NCI-H187 (cell line): ENCODE data around the gene ADAM22.

Source experiments
- DNase-seq, 2 experiments: peaks; one replicate each; lab custom pipeline; 2025; lab: John Stamatoyannopoulos, UW

ADAM22 gene

DNA sequence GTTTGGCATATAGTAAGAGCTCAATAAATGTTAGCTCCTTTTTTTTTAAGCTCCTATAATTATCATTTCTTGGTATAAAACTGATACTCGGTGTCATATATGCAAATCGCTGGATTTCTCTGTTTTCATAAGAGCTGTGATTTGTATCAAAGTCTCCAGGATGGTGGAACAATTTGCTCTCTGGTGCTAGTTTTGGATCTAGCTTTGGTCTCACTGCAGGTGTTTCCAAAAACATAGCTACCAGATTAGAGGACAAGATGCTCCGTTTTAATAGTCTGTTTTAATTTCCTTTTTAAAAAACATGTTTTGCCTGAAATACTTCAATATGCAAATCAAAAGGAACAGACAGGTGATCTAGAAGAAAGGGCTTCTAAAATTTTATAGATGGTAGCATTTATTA is 25.3 kb downstream of the ADAM22 start:
- DNase-seq, result no peak

DNA sequence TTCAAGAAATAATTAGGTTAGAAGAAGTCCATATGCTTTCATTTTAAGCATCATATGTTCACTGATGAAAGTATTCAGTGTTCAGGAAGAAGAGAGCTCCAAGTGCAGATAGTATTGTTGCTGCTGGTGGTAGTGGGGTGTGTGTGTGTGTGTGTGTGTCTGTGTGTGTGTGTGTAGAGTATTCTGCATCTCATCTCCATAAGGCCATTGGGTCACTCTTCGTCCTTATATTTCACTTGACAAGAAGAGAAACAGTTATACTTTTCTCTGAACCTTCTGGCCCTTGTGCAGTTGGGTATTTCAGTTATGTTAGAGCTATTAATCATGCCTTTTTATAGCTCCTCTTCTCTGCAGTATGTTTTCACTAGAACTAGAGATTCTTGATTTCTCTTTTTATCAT is 26.2 kb downstream of the ADAM22 start:
- DNase-seq, result no peak

DNA sequence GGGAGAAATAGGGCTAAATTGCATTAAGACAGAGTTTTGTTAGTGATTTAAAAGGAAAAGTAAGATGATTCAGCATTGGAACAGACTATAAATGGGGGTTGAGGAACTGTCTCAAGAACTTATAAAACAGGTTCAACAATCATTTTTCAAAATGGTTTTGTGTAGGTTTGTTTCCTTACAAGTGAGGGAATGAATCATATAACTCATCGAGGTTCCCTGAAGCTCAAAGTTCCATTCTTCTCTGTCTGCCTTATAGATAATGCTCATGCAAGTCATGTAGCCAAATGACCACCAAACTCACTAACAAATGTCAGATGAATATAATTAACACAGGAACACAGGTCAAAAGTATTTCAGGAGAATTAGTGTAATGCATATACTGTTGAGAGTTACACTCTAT is 27.7 kb downstream of the ADAM22 start:
- no peak for DNase-seq

DNA sequence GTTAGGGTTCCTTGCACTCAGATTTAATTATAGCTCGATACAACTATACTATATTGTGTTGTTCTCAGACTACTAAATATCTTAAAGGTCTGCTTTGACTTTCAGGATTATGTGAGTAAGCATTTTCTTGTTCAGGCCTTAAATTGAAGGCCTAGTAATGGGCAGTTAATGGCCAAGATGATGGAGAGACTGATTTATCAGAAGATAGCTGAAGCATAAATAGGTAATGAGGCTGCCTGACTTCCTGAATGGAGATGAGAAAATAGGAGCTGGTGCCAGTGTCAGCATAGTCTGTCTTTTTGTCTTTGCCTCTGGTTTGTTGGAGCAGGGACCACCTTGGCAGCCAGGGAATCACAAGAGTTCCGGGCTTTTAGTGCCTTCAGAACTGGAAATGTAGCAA is 32.2 kb downstream of the ADAM22 start:
- no peak for DNase-seq

DNA sequence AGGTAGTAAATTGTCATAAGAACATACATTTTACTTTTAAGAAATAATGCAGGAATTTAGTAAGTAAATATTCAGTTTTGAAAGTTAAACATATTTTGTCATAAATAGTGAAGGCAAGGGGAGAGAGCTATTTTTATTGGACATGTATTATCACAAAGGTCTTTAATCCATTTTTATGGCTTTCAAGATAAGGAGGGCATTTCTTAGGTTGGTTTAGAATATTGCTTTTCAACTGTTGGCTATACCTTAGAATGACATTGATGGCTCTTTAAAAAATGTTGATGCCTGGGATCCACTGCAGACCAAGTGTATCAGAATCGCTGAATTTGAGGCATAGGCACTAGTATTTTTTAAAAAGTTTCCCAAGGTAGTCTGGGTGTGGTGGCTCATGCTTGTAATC is 34.0 kb downstream of the ADAM22 start:
- DNase-seq, result no peak

DNA sequence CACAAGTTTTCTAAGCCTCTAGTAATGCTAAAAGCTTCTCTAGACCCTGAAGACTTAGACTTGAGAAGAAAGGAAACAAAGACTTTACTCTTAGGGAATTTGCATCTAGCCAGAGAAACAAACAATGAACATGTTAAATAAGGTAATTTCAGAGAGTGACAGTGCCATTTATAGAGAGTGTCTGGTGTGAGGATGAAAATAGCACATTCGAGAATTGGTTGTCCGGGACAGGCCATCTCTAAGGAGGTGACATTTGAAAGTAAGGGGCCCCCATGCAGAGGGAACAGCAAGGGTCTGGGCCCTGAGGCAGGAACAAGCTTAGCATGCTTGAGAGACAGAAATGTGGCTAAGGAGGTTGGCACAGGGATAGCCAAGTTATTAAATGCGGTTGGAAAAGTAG is 48.1 kb downstream of the ADAM22 start:
- no peak for DNase-seq

DNA sequence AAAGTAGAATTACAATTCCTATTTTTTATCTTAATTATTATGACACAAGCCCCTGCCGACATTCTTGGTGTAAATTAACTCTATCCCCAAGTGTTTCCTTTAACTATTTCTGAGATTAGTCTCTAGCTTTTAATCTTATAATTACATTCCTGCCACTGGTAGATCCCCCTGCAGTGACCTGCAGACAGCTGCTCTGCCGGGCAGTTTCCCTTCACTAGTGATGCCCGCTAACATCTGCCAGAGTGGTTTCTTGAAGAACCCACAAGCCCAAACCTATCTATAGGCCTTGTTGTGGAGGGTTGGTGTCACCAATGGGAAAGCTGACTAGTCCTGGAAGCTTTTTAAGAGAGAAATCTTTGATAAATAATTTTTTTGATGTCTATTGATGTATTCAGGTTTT is 50.0 kb downstream of the ADAM22 start:
- no peak for DNase-seq

DNA sequence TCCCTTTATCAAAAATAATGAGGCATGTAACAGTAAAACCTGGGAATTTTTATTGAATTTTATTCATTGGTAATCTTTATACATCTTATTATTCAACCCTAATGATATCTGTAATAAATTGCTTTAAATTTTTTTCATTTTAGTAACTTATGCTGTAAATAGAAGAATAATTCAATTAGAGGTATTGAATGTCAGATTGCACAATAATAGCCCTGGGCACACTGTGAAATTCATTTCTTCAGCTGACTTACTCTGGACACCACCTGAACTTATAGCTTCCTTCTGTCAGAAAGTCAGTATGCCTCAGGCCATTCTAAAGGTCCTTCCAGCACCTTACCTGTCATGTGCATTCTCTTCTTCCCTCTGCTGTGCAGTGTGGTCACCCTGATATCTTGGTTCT is 59.2 kb downstream of the ADAM22 start:
- DNase-seq, result no peak

DNA sequence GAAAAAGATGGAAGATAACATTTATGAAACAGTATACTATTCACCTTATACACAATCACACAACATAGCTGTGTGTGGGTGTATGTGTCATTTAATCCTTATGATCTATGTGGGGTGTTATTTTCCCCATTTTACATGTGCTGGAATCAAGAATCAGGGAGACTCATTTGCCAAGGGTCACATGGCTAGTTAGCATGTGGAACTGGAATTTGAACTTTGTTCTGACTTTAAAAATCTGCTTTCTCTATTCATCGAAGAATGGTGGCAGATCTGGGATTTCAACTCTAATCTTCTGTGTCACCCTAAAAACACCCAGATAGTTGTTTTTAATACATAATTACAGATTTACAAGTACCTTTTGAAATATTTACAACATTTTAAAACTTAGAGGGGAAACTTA is 65.2 kb downstream of the ADAM22 start:
- DNase-seq, result no peak

DNA sequence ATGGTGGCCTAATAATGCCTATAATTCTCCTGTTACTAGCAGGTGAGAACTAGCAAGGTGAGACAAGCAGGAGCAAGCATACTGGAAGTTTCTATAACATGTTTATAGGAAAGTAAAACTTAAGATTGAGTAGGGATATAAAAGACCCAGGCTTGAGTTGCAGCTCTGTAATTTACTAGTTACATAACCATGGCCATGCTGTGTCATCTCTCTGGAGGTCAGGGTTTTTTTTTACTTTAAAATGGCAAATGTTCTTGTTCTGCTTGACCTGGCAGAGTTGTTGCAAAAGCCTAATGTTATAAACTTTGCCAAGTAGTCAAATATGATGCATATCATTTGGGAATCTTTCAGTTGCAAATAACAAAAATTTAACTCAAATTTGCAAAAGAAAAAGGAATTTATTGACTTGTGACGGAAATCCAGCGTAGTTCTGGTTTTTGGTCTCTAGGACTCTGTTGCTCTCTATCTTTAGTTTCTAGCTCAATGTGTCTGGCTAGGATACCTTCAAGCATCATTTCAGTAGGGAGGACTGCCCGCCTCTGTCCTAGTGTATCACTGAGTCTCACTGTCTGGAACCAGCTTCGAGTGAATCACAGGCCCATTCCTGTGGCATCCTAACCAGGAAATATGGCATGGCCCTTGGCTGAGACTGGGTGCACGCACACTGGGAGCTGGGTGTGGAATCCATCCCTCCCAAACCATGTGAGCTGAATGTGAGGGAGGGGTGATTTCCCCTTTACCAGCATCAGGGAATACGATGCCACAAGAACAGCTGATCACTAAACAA is 67.9 kb downstream of the ADAM22 start:
- DNase-seq, result no peak

DNA sequence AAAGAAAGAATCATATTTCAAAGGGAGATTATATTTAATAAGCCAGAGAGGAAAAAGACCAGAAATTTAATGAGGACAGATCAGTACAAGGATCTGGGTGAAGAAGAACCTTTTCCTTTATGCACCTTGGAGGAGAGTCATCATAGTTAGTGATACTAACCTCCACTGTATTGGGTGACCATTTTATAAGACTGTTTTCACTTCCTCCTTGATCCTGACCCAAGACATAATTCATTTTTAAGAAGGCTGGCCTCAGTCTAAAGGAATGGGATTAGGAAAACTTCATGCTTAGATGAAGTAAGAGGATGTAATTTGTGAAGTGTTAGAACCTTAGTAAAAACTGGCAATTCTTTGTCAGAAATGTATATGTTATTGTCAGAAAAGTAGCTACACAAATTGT is 68.6 kb downstream of the ADAM22 start:
- DNase-seq, result no peak

DNA sequence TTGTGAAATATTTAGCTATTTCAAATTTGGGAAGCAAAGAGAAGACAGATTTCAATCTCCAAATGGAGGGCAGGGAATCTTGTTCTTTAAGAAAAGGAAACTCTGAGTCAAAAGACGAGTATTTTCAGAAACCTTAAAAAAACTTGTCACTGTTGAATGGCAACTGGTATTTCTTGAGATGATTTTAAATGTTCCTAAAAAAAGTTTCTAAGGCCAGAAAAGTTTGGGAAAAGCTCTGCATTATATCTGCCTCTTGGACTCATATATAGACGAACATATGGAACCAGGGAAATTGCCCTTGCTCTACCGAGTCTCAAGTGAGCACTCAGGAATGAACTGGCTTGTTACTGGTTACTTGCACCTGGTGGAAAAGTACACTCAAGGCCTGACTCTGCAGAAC is 69.5 kb downstream of the ADAM22 start:
- no peak for DNase-seq

DNA sequence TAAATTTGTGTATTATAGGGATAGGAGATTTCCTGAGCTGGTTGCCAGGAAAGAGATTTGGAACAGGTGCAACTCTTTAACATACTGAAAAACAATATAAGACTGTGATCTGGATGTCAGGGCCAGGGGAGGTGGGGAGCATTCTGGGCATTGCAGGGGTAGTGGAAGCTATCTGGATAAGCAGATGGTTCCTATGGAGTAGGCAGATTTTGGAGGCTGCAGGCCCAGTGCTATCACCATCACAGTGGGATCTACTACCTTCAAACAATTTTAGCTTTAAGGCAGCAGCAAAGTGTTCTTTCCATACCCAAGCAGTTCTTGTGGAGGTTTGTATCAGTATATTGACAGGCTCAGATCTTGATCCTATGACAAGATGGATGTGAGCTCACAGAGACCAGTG is 71.1 kb downstream of the ADAM22 start:
- DNase-seq, result no peak

DNA sequence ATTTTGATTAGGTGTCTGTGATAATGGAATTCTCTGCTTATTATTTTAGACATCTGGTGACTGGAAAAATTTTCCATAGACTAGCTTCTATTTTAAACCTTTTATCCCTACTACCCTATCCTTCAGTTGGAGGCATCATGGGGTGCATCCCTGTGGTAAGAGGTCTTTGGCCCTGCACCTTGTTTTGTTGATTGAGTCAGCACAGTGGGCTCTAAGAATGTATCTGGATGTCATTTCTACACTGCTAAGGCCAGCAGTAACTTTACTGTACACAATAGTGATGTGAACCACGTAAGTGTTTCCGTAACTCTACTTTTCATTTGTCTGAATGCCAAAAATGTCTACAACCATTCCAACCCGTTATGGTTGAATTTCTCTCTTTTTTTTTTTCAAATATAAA is 75.6 kb downstream of the ADAM22 start:
- no peak for DNase-seq

DNA sequence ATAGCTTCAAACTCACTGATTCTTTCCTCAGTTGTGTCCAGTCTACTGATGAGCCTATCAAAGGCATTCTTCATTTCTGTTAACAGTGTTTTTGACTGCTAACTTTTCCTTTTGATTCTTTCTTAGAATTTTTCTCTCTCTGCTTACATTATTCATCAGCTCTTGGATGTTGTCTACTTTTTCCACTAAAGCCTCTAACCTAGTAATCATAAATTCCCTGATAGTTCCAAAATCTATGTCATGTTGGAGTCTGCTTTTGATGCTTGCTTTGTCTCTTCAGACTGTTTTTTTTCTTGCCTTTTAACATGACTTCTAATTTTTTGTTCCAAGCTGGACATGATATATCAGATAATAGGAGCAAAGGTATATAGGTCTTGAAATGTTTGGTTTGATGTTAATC is 78.0 kb downstream of the ADAM22 start:
- DNase-seq, result no peak

DNA sequence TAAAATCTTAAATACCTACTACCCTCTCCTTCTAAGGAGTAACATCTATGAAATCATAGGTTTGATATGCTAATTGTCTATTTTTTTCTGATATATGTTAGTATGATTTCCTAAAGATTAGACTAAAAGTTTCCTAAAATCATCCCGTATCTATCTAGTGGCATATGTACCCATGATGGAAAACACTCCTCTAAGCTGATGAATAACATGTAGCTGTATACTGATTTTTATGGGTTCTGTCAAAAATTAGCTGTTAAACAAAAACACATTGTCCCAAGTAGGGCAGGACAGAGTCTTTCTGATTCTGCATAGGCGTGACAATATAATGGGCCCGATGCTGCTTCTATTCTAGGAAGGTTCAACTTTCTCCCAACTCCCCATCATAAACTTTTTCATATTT is 79.9 kb downstream of the ADAM22 start:
- DNase-seq, result no peak

DNA sequence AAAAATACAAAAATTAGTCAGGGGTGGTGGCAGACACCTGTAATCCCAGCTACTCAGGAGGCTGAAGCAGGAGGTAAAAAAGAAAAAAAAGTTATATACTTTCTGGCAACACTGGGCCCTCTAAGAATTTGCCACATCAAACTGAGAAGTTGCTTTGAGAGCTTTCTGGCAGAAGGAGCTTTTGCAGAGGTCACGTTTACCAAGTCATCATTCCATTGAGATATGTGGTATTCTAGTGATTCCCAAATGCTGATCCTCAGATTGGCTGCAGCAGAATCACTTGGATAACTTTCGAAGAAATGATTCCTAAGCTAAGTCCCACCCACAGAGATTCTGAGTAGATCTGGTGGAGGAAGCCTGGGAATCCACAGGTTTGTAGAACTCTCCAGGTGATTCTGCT is 80.5 kb downstream of the ADAM22 start:
- DNase-seq, result no peak

DNA sequence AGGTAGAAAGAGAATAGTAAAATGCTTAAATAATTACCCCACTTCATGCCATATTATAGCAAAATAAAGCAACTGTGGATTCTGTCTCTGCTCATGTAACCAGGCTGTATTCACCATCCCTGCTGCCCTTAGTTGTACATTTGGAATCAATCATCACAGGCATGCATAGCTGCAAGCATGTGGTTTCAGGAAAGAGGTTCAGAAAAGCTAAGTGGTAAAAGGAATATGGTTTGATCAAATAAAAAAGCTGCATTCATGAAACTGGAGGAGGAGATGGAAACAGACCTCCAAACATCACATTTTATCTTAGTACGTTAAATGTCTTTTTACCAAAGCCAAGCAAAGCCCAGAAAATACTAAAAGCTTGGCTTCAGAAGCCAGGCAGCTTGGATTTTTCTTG is 81.3 kb downstream of the ADAM22 start:
- DNase-seq, result no peak

DNA sequence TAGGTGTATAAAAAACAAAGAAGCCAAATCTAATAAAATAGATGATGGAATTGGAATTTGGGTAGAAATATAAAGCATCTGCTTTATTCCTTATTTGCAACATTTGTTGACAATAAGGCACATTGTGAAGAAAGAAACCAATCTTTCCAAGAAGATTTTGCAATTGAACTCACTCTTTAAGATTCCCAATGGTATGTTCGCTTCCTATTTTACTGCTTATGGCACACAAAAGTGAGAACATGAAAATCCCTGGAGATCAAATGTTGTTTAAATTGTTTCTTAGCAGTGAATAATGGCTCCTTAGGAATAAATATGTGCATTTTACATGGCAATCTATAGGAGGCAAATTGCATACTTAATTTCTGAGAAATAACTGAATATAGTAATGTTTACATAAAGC is 84.5 kb downstream of the ADAM22 start:
- DNase-seq, result no peak

DNA sequence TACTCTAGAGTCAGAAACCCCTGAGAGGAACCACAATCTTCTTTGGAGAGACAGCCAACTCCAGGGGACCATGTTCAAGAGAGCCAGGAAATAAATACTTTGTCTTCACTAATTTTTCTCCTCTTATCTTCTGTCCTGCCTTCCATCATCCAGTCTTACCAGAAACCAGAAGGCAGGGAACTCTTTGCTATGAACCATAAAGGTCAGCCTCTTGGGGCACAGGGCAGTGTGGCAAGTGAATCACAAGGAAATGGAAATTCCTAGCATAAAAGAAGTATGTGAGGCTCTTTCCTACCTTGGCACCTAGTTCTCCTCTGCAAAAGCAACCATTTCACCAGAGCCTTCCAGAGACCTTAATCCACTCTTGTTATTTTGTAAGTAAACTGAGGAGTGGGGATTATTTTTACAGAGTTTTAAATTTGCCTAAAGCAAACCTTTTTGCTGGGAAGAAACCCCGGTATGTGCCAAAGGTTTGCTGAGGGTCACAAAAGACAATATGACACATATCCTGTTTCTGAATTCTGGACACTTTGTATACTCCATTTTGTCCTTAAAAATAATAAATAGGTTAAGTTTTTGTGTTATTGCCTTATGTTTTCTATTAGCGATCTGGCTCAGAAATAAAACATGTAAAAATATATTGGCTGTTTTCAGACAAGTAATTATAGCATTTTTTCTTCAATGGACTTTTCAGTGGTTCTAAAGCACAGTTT is 87.1 kb downstream of the ADAM22 start:
- DNase-seq, result no peak

DNA sequence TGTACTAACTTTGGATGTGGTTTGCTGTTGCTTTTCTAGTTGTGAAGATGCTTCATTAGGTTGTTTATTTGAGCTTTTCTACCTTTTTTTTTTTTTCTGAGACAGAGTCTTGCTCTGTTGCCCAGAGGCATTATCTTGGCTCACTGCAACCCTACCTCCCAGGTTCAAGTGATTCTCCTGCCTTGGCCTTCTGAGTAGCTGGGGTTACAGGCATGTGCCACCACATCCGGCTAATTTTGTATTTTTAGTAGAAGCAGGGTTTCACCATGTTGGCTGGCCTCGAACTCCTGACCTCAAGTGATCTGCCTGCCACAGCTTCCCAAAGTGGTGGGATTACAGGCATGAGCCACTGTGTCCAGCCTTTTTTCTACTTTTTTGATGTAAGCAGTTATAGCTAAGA is 93.7 kb downstream of the ADAM22 start:
- DNase-seq, result no peak

DNA sequence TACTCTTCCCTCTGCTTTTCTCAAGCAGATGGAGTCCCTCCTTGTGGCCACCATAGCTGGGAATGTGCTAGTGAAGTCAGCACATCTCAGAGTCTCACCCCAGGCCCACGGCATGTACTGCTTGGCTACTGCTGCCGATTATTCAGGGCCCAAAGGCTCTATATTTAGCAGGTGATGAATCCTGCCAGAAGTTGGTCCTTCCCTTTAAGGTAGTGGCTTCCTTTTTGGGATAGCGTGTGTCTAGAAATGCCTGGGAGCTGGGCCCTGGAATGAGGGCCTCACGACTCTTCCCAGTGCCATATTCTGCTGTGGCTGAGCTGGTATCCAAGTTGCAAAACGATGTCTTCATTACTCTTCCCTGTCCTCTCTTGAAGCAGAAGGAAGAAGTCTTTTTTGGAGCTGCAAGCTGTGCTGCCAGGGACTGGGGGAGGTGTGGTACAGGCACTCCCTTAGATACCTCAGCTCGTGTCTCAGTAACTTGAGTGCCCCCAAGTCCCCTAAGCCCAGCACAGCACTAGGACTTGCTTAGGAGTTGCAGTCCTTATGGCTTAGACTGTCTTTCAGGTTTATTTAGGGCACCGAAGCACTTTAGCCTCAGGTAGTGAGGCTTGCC is 100.1 kb downstream of the ADAM22 start:
- DNase-seq, result no peak

DNA sequence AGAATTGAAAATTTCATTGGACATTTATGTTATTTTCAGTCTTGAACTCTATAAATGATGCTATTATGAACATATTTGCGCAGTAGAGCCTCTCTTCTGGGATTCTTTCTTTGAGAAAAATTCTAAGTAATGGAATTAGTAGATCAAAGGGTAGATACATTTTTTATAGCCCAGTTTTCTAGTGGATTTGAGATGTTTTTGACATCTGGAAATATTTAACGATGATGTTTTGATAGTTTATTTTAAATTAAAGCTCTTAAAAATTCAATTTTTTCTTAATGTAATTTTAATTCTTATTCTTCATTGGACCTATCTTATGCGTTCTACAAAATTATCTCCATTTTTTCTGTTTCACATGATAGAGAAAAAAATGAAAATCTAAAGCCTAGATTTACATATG is 103.0 kb downstream of the ADAM22 start:
- no peak for DNase-seq

DNA sequence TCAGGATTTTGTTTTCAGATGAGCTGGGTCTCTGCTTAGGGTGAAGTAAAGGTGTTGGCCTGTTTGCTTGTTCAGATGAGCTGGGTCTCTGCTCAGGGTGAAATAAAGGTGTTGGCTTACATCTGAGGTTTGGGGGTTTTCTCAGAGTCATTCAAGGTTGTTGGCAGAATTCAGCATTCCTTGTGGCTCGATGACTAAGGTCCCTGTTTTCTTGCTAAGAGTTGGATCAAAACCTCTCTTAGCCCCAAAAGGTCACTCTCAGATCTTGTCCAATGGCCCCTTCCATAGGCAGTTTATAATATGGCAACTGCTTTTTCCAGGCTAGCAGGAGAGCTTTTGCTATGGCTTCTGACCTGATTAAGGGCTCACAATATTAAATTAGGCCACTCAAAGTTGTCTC is 106.6 kb downstream of the ADAM22 start:
- no peak for DNase-seq
